GM19438 (cell line): ENCODE measurements around the gene TRIM43.
"Not testable (repeated sequence)": the region's sequence is repeated elsewhere in the genome, so short reads cannot be mapped to it uniquely, and the experiment has no call there.

ENCODE experiments used
- ATAC-seq: cut with Tn5 transposase; IDR thresholded peaks from one replicate; pipeline ENCODE4 v1.9.1; 2021; ENCODE audit warnings: low read depth; ENCODE audit not compliant: unreplicated experiment

TRIM43 gene

GRCh38 chr2:95640515-95641288 lies 48.9 kb downstream of the TRIM43 start:
- not testable (repeated sequence) for ATAC-seq

- not testable (repeated sequence) for ATAC-seq
Measured at GRCh38 chr2:95641289-95641575, 49.4 kb downstream of the TRIM43 start.

- ATAC-seq = not testable (repeated sequence)
Measured at GRCh38 chr2:95641787-95642186, 50.0 kb downstream of the TRIM43 start.

GRCh38 chr2:95642360-95642759 lies 50.6 kb downstream of the TRIM43 start:
- ATAC-seq = not testable (repeated sequence)

DNA sequence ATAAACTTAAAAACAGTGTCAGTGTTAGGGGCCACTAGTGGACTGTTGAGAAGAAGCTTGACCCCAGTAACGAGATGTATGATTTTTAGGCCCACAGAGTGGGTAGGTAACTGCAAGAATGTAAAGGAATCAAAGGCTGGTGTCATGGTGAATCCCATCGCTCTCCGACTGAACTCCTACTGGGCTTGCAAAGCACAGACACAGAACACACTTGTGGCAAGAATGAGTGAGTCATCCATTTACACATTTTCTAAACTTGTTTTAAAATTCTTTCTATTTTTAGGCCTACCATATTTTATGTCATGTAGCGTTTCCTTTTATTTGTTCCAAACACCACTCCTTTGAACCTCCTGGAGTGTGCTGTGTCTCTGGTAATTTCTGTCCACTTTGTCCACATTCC lies 51.1 kb downstream of the TRIM43 start:
- not testable (repeated sequence) for ATAC-seq

GRCh38 chr2:95645312-95645711 lies 53.5 kb downstream of the TRIM43 start:
- ATAC-seq = not testable (repeated sequence)

DNA sequence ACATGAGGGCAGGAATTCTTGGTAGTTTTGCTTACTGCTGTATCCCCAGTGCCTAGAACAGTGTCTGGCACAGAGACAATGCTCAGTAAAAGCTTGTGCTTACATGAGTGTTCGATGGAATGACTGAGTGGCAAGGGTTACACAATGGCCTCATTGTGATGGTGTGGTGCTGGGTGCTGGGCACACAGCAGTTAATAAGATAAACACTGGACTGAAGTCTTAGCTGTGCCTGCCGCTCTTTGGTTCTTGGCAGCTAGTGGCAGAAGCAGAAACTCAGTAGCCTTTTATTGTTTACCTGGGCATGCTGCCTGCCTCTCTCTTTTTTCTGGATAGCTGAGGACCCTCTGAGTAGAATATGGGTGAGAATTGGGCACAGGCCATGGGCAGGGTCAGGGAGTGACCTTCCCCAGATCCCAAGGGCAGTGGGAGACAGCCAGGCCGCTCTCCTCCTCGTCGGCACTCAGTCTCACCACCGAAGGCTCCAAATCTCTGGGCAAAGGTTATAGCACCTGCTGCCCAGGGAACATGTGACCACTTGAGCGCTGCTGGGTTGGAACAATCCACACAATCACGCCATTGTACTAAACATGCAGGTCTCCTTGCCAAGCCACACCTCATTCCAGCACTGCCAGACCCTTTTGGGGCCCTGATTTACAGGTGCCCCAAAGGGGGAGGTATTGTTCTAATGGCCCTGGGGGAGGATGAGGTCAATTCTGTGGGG lies 54.6 kb downstream of the TRIM43 start:
- not testable (repeated sequence) for ATAC-seq

GRCh38 chr2:95648894-95649544 lies 57.2 kb downstream of the TRIM43 start:
- ATAC-seq = not testable (repeated sequence)
